ENCODE results near the gene ZNF784. TPM values are rescaled to one million over a fixed set of nuclear protein-coding genes. Genes with fewer than 3 reads are reported as not detected.
A peak's percentile ranks its signal among the peaks of the same experiment; 100 is the strongest.

ZNF784 gene
- total and polyA plus RNA-seq, 9 of the 15 experiments (the other 6 are each of a cell fraction or from before 2014, with no cell fraction given): 0.14 to 6.1 (median 2.1) TPM

- TF ChIP-seq CUX1 (CRISPR knock-in tag; IDR thresholded peaks at IDR 0.05): no peak
- TF ChIP-seq KAT7 (CRISPR knock-in tag; IDR thresholded peaks at IDR 0.05; ENCODE audit: borderline replicate concordance): peak; percentile 89; the same call in 1 of the 2 replicates
- no peak for TF ChIP-seq ZNF318 (IDR thresholded peaks at IDR 0.05; ENCODE audit: borderline replicate concordance in 1 of 2, low read depth in 1 of 2)
- TF ChIP-seq ZNF395 (CRISPR knock-in tag; IDR thresholded peaks at IDR 0.05): no peak
- TF ChIP-seq ZFP36 (IDR thresholded peaks at IDR 0.05; ENCODE audit: low read depth, low read length, partially characterized antibody): no peak
- TF ChIP-seq ZSCAN29 (IDR thresholded peaks at IDR 0.05): no peak
- TF ChIP-seq ZNF668 (CRISPR knock-in tag; IDR thresholded peaks at IDR 0.05): no peak
- TF ChIP-seq TRIM24 (IDR thresholded peaks at IDR 0.05): no peak
- no peak for TF ChIP-seq UBTF (IDR thresholded peaks at IDR 0.05; ENCODE audit: borderline replicate concordance in 1 of 2, low read depth in 2 of 2, low read length in 2 of 2)
- no peak for TF ChIP-seq TAF7 (tag; IDR thresholded peaks at IDR 0.05)
Measured at GRCh38 chr19:55640043-55640576, 15.7 kb upstream of the ZNF784 start (continued).

All from K562 (cell line).